ENCODE data around the gene STX4.

- no peak for TF ChIP-seq HOXA7 (CRISPR knock-in tag; IDR thresholded peaks at IDR 0.05)
- TF ChIP-seq PBX3 (IDR thresholded peaks at IDR 0.05) = no peak
Observed at GRCh38 chr16:30990105-30990504, 43.3 kb upstream of the STX4 start.

Data from A549 (cell line).